ENCODE measurements around the gene GTF2F2.
"Not testable (repeated sequence)": the region's sequence is repeated elsewhere in the genome, so short reads cannot be mapped to it uniquely, and the experiment has no call there.

The GTF2F2 gene

DNA sequence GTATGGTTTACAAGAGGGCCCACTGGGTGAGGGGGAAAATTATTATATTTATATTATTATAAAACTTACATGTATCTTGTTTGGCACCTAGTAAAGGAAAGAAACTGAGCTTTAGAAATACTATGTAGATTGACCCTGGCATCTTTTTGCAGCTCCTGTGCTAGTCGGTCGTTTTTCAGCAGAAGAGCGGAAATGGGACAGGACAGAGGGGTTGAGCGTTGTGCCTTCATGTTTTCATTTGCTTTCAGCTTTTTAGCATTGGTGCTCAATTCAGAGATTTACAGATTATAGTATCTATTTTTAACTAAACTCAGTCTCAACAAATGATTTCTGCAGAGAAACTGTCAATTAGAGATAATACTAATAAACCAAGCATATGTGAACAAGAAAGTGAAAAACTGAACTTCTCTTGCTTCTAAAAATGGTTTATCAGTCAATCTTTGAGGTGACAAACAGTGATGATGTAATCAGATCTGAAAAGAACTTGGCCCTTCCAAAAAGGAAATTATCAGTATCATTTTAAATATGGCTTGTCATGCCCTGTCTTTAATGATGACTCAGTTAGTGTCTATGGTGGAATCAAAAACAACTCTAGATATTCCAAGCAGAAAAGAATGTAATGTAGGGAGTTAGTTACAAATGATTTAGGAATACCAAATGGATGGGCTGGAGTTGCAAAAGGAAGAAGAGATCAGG is 137.5 kb downstream of the GTF2F2 start:
- DNase-seq = no peak

GRCh38 chr13:45258334-45258675 is 138.0 kb downstream of the GTF2F2 start:
- no peak for DNase-seq

DNA sequence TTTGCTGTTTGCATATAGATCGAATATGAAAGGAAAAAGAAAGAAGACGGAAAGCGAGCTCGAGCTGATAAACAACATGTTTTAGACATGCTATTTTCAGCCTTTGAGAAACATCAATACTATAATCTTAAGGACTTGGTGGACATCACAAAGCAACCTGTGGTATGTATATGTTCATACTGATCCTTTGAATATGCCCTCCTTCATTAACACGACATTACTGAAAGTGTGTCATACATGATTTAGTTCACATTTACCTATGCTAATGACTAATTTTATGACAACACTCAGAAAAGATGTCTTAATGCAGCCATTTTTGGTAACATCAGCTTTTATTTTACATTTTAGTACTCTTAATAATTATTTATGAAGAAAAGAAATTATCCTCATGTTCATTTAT is 146.9 kb downstream of the GTF2F2 start:
- DNase-seq = no peak

GRCh38 chr13:45269204-45269603 is 148.9 kb downstream of the GTF2F2 start:
- no peak for DNase-seq

DNA sequence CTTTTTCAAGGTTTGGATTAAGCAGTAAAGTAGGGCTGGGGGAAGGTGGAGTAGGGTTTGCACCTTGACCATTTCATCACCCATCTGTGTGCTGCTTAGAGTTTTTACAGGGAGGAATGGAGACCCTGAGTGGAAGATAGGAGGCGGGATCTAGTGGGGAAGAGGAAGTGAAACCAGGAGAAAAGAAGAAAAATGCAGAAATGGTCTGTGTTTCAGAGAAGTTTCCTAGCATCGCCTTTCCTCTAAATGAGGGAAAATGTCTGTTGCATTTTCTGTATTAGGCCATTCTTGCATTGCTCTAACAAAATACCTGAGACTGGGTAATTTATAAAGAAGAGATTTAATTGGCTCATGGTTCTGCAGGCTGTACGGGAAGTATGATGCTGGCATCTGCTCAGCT is 156.6 kb downstream of the GTF2F2 start:
- no peak for DNase-seq

DNA sequence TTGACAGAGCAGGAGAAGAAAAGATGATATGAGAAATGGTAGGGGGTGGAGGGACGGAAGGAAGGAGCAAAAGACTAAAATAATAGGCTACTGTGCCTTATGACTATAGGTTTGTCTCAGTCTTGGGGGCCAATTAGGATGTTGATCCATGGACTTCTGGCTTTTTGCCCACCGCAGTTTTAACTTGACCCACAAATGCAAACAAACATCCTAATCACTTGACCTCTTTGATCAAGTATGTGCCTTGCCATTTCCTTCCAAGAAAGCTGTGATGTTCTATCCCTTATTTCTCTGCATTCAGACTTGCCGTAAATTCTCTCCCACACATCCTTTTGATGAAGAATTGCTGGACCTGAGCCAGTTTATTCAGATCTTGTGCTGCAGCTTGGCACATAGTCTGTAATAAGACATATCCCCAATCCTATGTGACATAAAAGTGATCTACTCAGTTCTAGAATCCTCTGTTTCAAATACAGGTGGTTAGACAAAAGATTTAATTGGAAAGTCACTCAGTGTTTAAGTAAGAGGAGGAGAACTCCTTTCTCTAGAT is 157.9 kb downstream of the GTF2F2 start:
- no peak for DNase-seq

DNA sequence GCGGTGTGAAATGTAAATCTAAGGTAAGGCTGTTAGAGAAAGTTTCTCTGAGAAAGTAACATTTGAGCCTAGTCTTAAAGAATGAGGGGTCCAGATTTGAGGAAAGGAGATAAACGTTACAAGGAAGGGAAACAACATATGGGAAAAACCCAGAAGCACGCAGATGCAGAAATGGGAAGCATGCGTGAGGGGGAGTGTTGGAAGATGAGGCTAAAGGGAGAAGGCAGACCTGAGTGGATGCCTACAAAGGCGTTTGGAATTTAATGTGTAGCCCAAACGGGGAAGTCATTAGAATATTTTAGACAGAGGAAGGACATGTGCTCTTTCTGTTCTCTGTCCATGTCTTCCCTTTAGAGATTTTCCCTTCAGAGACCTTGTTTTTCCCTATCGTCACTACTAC is 159.7 kb downstream of the GTF2F2 start:
- no peak for DNase-seq

GRCh38 chr13:45280751-45281634 is 160.7 kb downstream of the GTF2F2 start:
- DNase-seq = peak; percentile 54

- DNase-seq = no peak
Measured at GRCh38 chr13:45282994-45283393, 162.7 kb downstream of the GTF2F2 start.

DNA sequence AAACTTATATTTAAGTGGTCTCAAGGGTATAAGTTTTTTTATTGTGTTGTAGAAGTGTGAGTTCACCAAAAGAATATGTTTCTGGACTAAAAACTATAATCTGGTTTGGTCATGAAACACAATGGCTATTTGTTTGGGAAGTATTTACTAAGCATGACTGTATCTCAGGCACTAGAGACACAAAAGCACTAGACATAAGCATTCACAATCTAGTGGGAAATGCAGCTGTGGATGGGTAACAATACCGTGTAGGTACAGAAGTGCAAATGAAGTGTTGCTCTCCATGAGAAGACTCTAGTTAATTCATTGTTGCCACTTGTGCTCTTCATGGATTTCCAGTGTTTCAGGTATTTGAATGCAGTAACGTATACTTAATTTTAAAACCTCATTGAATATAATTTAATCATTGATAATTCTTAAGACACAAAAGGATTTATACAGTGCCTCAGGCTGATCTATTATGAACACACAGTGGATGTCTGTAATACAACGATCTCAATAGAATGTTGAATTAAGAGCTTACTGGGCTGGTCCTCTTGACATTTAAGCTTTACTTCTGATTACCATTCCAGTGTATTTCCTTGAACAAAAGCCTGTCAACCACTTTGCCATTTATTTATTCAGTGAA is 169.7 kb downstream of the GTF2F2 start:
- DNase-seq = no peak

DNA sequence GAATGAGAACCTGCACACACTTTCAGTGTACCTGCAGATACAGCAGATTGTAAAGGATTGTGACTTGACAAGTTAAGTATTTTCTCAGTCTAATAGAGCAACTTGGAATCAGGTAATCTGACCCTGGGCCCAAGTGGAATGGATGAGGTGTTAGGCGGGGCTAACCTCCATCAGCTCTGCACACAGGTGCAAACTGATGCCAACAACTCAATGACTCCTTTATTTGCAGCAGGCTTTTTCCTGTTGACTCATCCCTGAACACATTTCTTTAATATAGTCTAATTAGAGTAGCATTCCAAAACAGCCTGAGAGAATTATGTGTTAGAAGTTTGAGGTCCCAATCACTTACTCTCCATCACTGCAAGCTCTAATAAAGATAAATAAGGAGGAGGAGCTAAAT is 171.9 kb downstream of the GTF2F2 start:
- DNase-seq = no peak

- DNase-seq = no peak
Measured at GRCh38 chr13:45295536-45295935, 175.2 kb downstream of the GTF2F2 start.

GRCh38 chr13:45296259-45296658 is 175.9 kb downstream of the GTF2F2 start:
- DNase-seq = no peak

DNA sequence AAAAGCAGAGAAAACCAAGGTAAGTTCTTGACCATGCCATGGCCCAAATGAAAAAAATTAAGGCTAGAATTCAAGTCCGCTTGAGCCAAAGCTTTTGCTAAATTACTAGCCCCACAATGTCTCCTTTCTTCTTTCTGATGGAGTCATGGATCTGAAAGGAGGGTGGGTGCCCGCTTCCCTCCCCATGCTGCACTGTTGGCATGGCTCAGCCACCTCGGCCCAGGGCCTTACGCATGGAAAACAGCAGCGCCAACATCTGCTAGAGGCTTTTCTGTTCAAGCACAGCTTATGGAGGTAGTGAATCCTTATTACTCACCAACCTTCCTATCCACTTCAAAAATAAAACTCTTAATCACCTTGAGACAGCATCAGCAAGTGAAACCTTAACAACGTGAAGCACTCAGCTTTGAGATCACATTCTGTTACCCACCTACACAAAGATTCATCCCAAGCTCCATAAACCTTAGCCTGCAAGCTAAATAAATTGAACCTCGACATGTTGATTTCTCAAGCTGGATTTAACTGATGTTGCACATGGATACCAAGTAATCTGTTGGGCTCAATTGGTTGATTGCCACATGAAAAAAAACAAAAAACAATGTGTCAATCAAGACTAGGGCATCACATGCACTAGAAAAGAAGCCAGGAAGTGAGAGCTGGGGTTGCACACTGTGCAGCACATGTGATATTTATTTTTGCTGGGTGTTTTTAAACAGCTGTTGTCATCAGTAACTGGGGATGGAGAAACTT is 177.3 kb downstream of the GTF2F2 start:
- no peak for DNase-seq

DNA sequence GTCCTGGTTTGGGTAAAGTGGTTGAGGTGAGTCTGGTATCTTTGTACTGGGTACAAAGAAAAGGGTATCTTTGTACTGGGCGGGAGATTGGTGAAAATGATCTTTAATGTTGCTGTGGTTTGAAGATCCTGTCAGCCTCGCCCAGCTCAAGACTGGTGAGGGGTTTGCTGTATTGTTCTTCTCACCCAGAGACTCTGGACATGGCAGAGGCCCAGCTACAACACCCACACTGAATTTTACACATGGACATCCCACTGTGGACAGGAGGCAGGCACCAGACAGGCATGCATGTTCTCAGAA is 177.8 kb downstream of the GTF2F2 start:
- no peak for DNase-seq

DNA sequence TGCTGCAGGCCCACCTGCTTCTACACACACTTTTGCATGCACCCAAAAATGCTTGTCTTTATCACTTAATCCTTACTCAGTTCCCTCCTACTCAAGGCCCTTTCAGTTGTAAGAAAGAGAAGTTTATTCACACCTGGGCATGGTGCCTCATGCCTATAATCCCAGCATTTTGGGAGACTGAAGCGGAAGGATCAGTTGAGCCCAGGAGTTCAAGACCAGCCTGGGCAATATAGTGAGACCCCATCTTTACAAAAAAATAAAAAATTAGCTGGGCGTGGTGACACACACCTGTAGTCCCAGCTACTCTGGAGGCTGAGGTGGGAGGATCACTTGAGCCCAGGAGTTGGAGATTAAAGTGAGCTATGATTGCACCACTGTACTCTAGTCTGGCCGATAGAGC is 178.2 kb downstream of the GTF2F2 start:
- DNase-seq = not testable (repeated sequence)

DNA sequence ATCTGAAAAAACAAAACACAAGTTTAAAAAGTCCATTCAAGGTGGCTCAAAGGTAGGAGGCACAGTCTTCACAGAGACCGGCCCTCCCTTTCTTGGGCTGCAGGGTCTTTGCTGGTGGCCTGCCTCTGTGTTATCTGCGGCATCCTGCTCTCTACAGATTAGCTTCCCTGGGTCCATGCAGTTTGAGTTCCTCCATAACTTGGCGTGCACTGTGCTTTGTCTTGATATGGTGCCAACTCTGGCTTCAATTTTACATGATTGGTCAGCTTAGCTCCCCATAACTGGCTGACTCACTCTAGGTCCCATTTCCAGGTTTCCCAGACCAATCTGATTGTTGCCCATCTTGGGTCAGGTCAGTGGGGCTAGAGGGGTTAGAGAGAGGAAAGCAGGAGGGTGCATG is 178.9 kb downstream of the GTF2F2 start:
- no peak for DNase-seq

DNA sequence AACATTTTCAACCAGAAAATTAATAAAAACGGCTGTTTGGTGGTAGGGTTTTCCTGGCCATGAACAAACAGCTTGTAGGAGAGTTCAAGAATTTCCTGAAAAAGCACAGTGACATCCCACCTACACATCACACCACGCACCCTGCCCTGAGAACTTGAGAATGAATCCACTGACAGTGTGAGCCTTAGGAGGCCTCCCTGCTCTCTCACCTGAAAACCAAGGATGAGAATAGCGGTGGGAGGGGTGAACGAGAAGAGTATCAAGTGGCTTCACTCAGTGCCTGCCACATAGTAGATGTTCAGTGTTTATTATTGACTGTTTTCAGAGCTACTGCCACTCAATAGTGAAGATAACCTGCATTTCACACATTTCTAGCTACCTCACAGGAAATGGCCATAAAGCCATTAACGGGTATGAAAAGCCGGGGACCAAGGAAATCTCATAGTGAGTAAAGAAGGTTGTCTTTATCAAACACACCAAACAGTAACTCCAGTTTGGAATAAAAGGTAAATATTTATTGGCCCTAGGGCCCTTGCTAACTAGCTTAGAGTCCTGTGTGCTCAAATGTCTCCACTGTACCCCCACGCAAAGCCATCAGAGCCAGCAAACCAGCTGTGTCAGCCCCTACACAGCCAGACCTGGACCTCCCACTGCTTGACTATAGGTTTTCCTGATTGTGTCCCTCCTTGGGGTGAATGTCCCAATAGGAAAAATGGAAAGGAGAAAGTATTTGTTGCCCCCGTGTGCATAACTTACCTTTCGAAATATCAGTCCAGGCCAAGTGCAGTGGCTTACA is 180.1 kb downstream of the GTF2F2 start:
- no peak for DNase-seq

DNA sequence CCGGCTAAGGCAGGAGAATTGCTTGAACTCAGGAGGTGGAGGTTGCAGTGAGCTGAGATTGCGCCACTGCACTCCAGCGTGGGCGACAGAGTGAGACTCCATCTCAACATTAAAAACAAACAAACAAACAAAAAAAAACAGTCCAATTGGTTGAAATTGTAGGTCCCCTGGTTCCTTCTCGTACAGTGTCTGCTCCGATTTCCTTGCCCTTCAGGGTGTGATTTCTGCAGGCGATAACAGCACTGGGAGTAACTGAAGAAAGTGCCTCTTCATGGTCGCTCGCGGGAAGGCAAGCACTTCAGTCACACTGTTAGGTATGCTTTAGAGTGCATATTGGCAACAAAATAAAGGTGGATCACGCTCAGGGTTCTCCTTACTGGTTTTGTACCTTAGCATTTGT is 181.0 kb downstream of the GTF2F2 start:
- DNase-seq = no peak

DNA sequence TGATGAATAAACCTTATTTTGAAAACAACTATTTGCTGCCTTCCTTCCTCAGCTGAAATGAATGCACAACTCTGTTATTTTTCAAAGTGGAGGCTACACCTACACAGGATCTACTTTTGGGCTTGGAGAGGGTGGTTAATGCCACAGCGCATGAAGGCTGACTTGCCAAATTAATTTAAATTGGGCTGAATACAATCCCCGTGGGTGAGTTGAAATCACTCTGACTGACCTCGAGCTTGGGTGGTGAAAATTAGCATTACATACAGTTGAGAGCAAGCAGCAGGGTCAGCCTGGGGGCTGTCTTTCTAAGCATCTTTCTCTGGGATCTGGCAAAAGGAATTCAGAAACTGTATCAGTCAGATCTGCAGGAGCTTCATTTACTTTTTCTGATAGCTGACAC is 182.2 kb downstream of the GTF2F2 start:
- no peak for DNase-seq

DNA sequence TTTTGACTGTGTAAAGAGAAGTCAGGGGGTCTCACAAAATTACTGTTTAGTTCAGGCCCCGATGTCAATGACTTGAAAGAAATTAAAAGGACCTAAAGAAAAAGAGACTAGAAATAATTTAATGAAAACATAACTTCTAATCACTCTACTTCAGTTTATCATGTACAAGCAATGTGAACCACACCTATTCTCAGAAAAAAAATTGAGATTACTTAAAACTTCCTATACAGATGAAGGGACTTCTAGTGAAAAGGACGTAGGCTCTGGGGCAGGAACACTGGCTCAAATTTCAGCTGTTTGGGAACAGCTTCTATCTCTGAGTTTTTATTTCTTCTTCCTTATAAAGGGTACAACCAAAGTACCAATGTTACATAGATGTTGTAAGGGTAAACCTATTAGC is 182.7 kb downstream of the GTF2F2 start:
- DNase-seq = no peak

DNA sequence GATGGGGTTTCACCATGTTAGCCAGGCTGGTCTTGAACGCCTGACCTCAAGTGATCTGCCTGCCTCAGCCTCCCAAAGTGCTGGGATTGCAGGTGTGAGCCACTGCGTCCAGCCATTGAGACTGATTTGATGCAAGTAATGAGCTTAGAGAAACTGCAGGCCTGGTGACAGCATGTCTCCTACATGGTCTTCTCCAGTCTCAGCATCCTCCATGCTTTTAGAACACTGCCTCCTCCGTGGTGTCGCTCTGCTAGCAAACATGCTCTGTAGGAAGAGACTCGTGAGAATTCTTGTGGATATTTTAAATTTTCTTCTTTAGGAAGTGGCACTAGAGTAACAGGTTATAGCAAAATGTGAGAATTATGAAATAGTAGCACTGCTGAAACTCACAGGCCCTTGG is 183.6 kb downstream of the GTF2F2 start:
- DNase-seq = no peak

Data from NCI-H526 treated with DMSO at 0.1 percent for 48 hours (cell line).